Endothelial cell of umbilical vein (primary cell): Measurements from ENCODE around the gene TAOK2.

Source experiments
- CTCF ChIP-seq, 2 donors: IDR thresholded peaks; 1 replicate in 1 of 2; 2 replicates in 1 of 2; pipeline ENCODE4 v1.5.1; 2011; ENCODE audit warnings: low read length in 2 of 2, mild to moderate bottlenecking in 2 of 2, moderate library complexity in 2 of 2, control low read depth in 1 of 2, inconsistent platforms in 1 of 2, low read depth in 1 of 2; ENCODE audit not compliant: insufficient read depth in 1 of 2; ENCODE audit errors: extremely low read depth in 1 of 2
- EZH2 ChIP-seq: IDR thresholded peaks from 2 replicates; pipeline ENCODE4 v1.6.1; 2012; ENCODE audit warnings: borderline replicate concordance, low read depth, mild to moderate bottlenecking, moderate library complexity, low read length, inconsistent platforms; ENCODE audit not compliant: severe bottlenecking
- FOS ChIP-seq: IDR thresholded peaks from 2 replicates; pipeline ENCODE4 v1.6.1; 2011; ENCODE audit warnings: mild to moderate bottlenecking, low read length, moderate library complexity, borderline replicate concordance; ENCODE audit not compliant: insufficient read depth
- GATA2 ChIP-seq: IDR thresholded peaks from 2 replicates; pipeline ENCODE4 v1.7.0; 2011; ENCODE audit warnings: low read depth, mild to moderate bottlenecking, moderate library complexity, mixed read lengths, low read length; ENCODE audit not compliant: insufficient read length, insufficient read depth
- JUN ChIP-seq: IDR thresholded peaks from 2 replicates; pipeline ENCODE4 v1.6.1; 2011; ENCODE audit warnings: borderline replicate concordance, low read depth; ENCODE audit not compliant: insufficient read length, insufficient read depth
- MAX ChIP-seq: IDR thresholded peaks from 2 replicates; pipeline ENCODE4 v1.6.1; 2011; ENCODE audit not compliant: insufficient read depth, insufficient read length
- MYC ChIP-seq: IDR thresholded peaks from one replicate; pipeline ENCODE4 v1.6.1; 2011; ENCODE audit warnings: mild to moderate bottlenecking, low read depth, low read length
- POLR2A ChIP-seq: IDR thresholded peaks from 2 replicates; pipeline ENCODE4 v1.6.1; 2012; ENCODE audit warnings: low read depth, mild to moderate bottlenecking, control low read depth, low read length
- POLR2AphosphoS5 ChIP-seq: IDR thresholded peaks from 2 replicates; pipeline ENCODE4 v1.6.1; 2012; ENCODE audit warnings: low read depth, mild to moderate bottlenecking, control low read depth, low read length, moderate library complexity; ENCODE audit not compliant: insufficient read depth

GRCh38 chr16:29943846-29944799 lies 29.5 kb upstream of the TAOK2 start:
- TF ChIP-seq CTCF (IDR thresholded peaks at IDR 0.05; ENCODE audit: extremely low read depth in 1 of 2, insufficient read depth in 1 of 2, low read depth in 1 of 2, low read length in 2 of 2) (no peak), MAX (no peak), POLR2A (no peak), POLR2AphosphoS5 (no peak), EZH2 (no peak), JUN (no peak), MYC (no peak), GATA2 (no peak), FOS (no peak)
